Measurements from ENCODE around the gene SORBS2. TPM values are rescaled to one million over a fixed set of nuclear protein-coding genes. Genes with fewer than 3 reads are reported as not detected.

The SORBS2 gene
- total and polyA plus RNA-seq, 2 of the 8 experiments (the other 6 are each of a cell fraction or from before 2014, with no cell fraction given) = 73.0 to 87.1 TPM

DNA sequence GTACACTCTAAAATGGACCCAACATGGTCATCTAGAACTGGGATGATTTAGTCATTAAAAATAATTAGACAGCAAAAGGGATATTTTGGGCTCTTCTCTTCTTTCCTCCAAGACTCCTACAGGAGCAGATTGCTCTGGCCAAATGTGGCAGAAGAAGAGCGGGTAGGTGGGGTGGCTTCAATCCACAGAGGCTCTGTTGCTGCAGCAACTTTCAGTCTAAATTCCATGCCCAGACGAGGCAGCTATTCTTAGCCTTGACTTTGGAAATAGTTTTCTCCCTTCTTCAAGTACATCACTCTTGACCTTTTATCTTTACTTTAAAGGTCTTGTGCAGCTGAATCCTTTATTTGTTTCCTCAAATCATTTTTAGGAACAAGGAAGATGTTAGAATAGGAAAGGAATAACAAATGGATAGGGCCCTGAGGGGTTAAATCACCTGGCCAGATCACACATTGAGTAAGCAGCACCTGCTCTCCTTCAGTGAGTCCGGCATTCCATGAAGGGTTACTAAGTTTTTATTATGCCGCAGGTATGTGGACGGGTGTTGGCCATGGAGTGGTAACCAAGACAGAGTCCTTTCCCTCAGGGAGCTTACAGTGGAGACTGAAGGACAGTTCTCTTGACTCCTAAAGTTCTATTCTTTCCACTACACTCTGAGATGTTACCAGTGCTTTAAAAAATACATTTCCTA lies 19.3 kb upstream of the SORBS2 start:
- no peaks in the 10 kb centered on the region for H3K79me1 ChIP-seq (ENCODE audit: low read depth, low read length)
- no peaks in the 10 kb centered on the region for H4K20me1 ChIP-seq (replicated peaks in 1 of 2; ENCODE audit: control insufficient read depth in 1 of 2, insufficient read depth in 2 of 2, low read length in 2 of 2)
- no peak overlapping the region for H2BK12ac ChIP-seq (ENCODE audit: low read depth, low read length)
- no peak overlapping the region for H3K4me2 ChIP-seq (ENCODE audit: insufficient read depth in 1 of 2, low read depth in 2 of 2, low read length in 2 of 2)
- H3K56ac ChIP-seq (replicated peaks; ENCODE audit: insufficient read length, low read depth, low read length) = no peak overlapping the region
- peaks cover 0 to 2% of the 10 kb centered on the region in 2 experiments; a peak in 2 of 4 replicates for H3K9me3 ChIP-seq (ENCODE audit: insufficient read depth in 2 of 2, low read depth in 1 of 2, low read length in 1 of 2)
- FAIRE-seq (no peak), DNase-seq (ENCODE audit: low read depth in 1 of 2, low spot score in 2 of 2) (no peak)
- H4K91ac ChIP-seq (replicated peaks; ENCODE audit: insufficient read length, low read length) = no peak overlapping the region
- POLR2A ChIA-PET (ENCODE audit: partially characterized antibody) = interaction anchor here (1.0 to 2.9 kb wide), 2 partner anchors 8 to 20 kb away, joined by 3 to 14 read pairs; no protein-coding TSS in a partner anchor
- no peak overlapping the region for H2BK15ac ChIP-seq (ENCODE audit: low read length)
- no peak overlapping the region for H2AK5ac ChIP-seq (ENCODE audit: low read depth, low read length)
- H3K14ac ChIP-seq (ENCODE audit: insufficient read length) = no peak overlapping the region
- H3K4ac ChIP-seq (replicated peaks; ENCODE audit: insufficient read length, low read depth, low read length) = no peak overlapping the region
- 90% methylated on average over 5 of the region's 5 CpGs; no CpG with 5 or more reads in 1 of the 2 experiments for WGBS, 2 experiments (ENCODE audit: extremely low coverage in 1 of 2, insufficient coverage in 1 of 2, insufficient read length in 1 of 2, insufficient replicate concordance in 2 of 2, low coverage in 1 of 2, low lambda C conversion rate in 2 of 2, missing lambda C conversion rate in 1 of 2)
- H3K79me2 ChIP-seq (ENCODE audit: control insufficient read depth in 1 of 2, insufficient read depth in 2 of 2, low read length in 2 of 2) = no peaks in the 10 kb centered on the region
- no peak overlapping the region for H4K5ac ChIP-seq (ENCODE audit: insufficient read length, low read depth, low read length)
- no peak overlapping the region for H2BK5ac ChIP-seq (ENCODE audit: low read depth, low read length)
- CTCF ChIA-PET (ENCODE audit: partially characterized antibody) = interaction anchor here (0.6 to 1.5 kb wide), 4 partner anchors 17 to 233 kb away, joined by 3 to 4 read pairs (median 3); no protein-coding TSS in a partner anchor
- H3K9ac ChIP-seq (replicated peaks in 1 of 4; ENCODE audit: extremely low read depth in 1 of 4, low read depth in 3 of 4, low read length in 3 of 4) = no peak overlapping the region
- no peak overlapping the region for H2AFZ ChIP-seq (ENCODE audit: low read length)
- no peak overlapping the region; the same call in 1 of the 2 replicates for H2BK20ac ChIP-seq (ENCODE audit: low read length)
- no peaks in the 10 kb centered on the region for H3K27me3 ChIP-seq (replicated peaks in 1 of 4; ENCODE audit: control insufficient read depth in 3 of 4, extremely low read depth in 1 of 4, insufficient read depth in 3 of 4, low read length in 3 of 4)
- peaks cover 2 to 7% (median 6%) of the 10 kb centered on the region in 4 experiments; a peak in 6 of 7 replicates for H3K4me1 ChIP-seq (replicated peaks in 1 of 4; ENCODE audit: control insufficient read depth in 3 of 4, insufficient read depth in 4 of 4, low read length in 3 of 4)
- H3K18ac ChIP-seq (ENCODE audit: extremely low read depth, low read length) = no peak overlapping the region
- no peak overlapping the region for H3K4me3 ChIP-seq (ENCODE audit: extremely low read depth in 1 of 4, insufficient read depth in 2 of 4, low read depth in 3 of 4, low read length in 4 of 4)
- H2BK120ac ChIP-seq (replicated peaks; ENCODE audit: low read depth, low read length) = peak overlapping the region; percentile 47
- H3K23ac ChIP-seq (ENCODE audit: insufficient read length) = no peak overlapping the region
- H3K23me2 ChIP-seq (ENCODE audit: low read depth, low read length) = peaks cover 9% of the 10 kb centered on the region; the same call in 1 of the 2 replicates
- no peaks in the 10 kb centered on the region for H3K36me3 ChIP-seq (ENCODE audit: control insufficient read depth in 2 of 4, insufficient read depth in 4 of 4, low read length in 3 of 4)
- H4K8ac ChIP-seq (ENCODE audit: extremely low read depth, insufficient read depth, low read length) = no peak overlapping the region
- no peak overlapping the region for H3K27ac ChIP-seq (ENCODE audit: low read depth, low read length)
- TF ChIP-seq, protein P1, sequence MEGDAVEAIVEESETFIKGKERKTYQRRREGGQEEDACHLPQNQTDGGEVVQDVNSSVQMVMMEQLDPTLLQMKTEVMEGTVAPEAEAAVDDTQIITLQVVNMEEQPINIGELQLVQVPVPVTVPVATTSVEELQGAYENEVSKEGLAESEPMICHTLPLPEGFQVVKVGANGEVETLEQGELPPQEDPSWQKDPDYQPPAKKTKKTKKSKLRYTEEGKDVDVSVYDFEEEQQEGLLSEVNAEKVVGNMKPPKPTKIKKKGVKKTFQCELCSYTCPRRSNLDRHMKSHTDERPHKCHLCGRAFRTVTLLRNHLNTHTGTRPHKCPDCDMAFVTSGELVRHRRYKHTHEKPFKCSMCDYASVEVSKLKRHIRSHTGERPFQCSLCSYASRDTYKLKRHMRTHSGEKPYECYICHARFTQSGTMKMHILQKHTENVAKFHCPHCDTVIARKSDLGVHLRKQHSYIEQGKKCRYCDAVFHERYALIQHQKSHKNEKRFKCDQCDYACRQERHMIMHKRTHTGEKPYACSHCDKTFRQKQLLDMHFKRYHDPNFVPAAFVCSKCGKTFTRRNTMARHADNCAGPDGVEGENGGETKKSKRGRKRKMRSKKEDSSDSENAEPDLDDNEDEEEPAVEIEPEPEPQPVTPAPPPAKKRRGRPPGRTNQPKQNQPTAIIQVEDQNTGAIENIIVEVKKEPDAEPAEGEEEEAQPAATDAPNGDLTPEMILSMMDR (IDR thresholded peaks at IDR 0.05; ENCODE audit: control extremely low read depth in 1 of 3, insufficient read depth in 1 of 3, low read depth in 1 of 3, low read length in 3 of 3) = no peak
- no peak for TF ChIP-seq SP1 (IDR thresholded peaks at IDR 0.05; ENCODE audit: low read depth, low read length)
- TF ChIP-seq RXRA (IDR thresholded peaks at IDR 0.05; ENCODE audit: insufficient read depth, low read depth, low read length) = no peak
- TF ChIP-seq GABPA (IDR thresholded peaks at IDR 0.05; ENCODE audit: borderline replicate concordance, insufficient read depth, low read length) = no peak
- TF ChIP-seq MAFK (IDR thresholded peaks at IDR 0.05; ENCODE audit: low read depth, low read length) = no peak
- no peak for TF ChIP-seq SIX5 (IDR thresholded peaks at IDR 0.05; ENCODE audit: low read depth, low read length)
- no peak for TF ChIP-seq EZH2 (IDR thresholded peaks at IDR 0.05; ENCODE audit: low read depth, low read length, severe bottlenecking)
- TF ChIP-seq, protein P2, sequence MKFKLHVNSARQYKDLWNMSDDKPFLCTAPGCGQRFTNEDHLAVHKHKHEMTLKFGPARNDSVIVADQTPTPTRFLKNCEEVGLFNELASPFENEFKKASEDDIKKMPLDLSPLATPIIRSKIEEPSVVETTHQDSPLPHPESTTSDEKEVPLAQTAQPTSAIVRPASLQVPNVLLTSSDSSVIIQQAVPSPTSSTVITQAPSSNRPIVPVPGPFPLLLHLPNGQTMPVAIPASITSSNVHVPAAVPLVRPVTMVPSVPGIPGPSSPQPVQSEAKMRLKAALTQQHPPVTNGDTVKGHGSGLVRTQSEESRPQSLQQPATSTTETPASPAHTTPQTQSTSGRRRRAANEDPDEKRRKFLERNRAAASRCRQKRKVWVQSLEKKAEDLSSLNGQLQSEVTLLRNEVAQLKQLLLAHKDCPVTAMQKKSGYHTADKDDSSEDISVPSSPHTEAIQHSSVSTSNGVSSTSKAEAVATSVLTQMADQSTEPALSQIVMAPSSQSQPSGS (IDR thresholded peaks at IDR 0.05; ENCODE audit: low read length) = no peak
